HL-60 (cell line): ENCODE results near the gene TET3.

Experiments used
- DNase-seq, 2 experiments: peaks; one replicate each; pipeline ENCODE4 v3.0.0-alpha.2; 2010 to 2020; ENCODE audit warnings: low read depth in 1 of 2, low spot score in 1 of 2
- H3K27ac ChIP-seq: fragments of 250-450 bp; sonication (Bioruptor Pico); replicated peaks from 2 replicates; pipeline ENCODE4 v1.5.1; 2020; ENCODE audit warnings: mild to moderate bottlenecking, moderate library complexity
- H3K27me3 ChIP-seq: fragments of 250-450 bp; sonication (Bioruptor Pico); 2 replicates; pipeline ENCODE4 v1.5.1; 2021; ENCODE audit warnings: mild to moderate bottlenecking, moderate library complexity; ENCODE audit not compliant: insufficient read depth, poor library complexity, severe bottlenecking
- H3K4me3 ChIP-seq: replicated peaks from 2 replicates; pipeline ENCODE4 v1.5.1; 2011; ENCODE audit warnings: mild to moderate bottlenecking, control low read depth, low read length; ENCODE audit not compliant: insufficient read depth
- CTCF ChIP-seq: IDR thresholded peaks from one replicate; pipeline ENCODE4 v1.5.1; 2011; ENCODE audit warnings: low read length, control low read depth, inconsistent platforms; ENCODE audit not compliant: insufficient read depth
- GABPA ChIP-seq: IDR thresholded peaks from 2 replicates; pipeline ENCODE4 v1.6.1; 2012; ENCODE audit warnings: low read depth
- POLR2AphosphoS5 ChIP-seq: IDR thresholded peaks from 2 replicates; pipeline ENCODE4 v1.6.1; 2012; ENCODE audit warnings: low read depth
- REST ChIP-seq: IDR thresholded peaks from 2 replicates; pipeline ENCODE4 v1.6.1; 2012; ENCODE audit warnings: low read depth; ENCODE audit not compliant: insufficient replicate concordance
- SPI1 ChIP-seq: IDR thresholded peaks from 2 replicates; pipeline ENCODE4 v1.6.1; 2012; ENCODE audit warnings: low read depth, mild to moderate bottlenecking, borderline replicate concordance

Gene TET3

GRCh38 chr2:73992036-73992435 lies 7.3 kb downstream of the TET3 start:
- Histone ChIP-seq H3K27me3 (no peaks in the 10 kb centered on the region), H3K4me3 (no peak overlapping the region), H3K27ac (no peak overlapping the region)
- no peak for DNase-seq
- TF ChIP-seq SPI1 (no peak), CTCF (no peak), REST (no peak), GABPA (no peak)

- no peak overlapping the region for H3K27ac ChIP-seq
- TF ChIP-seq GABPA (no peak), REST (no peak), CTCF (no peak), POLR2AphosphoS5 (no peak), SPI1 (no peak)
- H3K4me3 ChIP-seq: no peak overlapping the region
- H3K27me3 ChIP-seq: no peaks in the 10 kb centered on the region
- DNase-seq: no peak
Measured at GRCh38 chr2:73993376-73993775, 8.7 kb downstream of the TET3 start.

- TF ChIP-seq REST: no peak
- no peak for TF ChIP-seq GABPA
- TF ChIP-seq POLR2AphosphoS5: no peak
- no peak for TF ChIP-seq CTCF
- no peak for TF ChIP-seq SPI1
- H3K27me3 ChIP-seq: no peaks in the 10 kb centered on the region
- H3K4me3 ChIP-seq: no peak overlapping the region
- H3K27ac ChIP-seq: no peak overlapping the region
- DNase-seq: no peak
Measured at GRCh38 chr2:73993778-73994177, 9.1 kb downstream of the TET3 start.
